Breast epithelium (tissue), 4 donors: Measurements from ENCODE around the gene VSIG8. TPM values are rescaled to one million over a fixed set of nuclear protein-coding genes. Genes with fewer than 3 reads are reported as not detected.
A peak's percentile ranks its signal among the peaks of the same experiment; 100 is the strongest.

Experiments
- DNase-seq, 2 donors: peaks; one replicate each; pipeline ENCODE4 v3.0.0-alpha.2; 2019; ENCODE audit warnings: low spot score in 2 of 2
- H3K27ac ChIP-seq, 2 donors: fragments of 200-600 bp; sonication (generic) in 1 of 2; one replicate each; pipeline ENCODE4 v1.5.1; 2016 to 2019; ENCODE audit warnings: mild to moderate bottlenecking in 1 of 2
- H3K27me3 ChIP-seq, 2 donors: fragments of 200-600 bp; sonication (generic) in 1 of 2; one replicate each; pipeline versions ENCODE4 v1.5.1 to v1.6.0; 2017 to 2019; ENCODE audit warnings: control low read depth in 1 of 2, mild to moderate bottlenecking in 1 of 2
- H3K36me3 ChIP-seq: fragments of 200-600 bp; one replicate; pipeline ENCODE4 v1.5.1; 2019
- H3K4me1 ChIP-seq, 2 donors: fragments of 200-600 bp; sonication (generic); one replicate each; pipeline ENCODE4 v1.5.1; 2016 to 2019; ENCODE audit warnings: control low read depth in 1 of 2
- H3K4me3 ChIP-seq, 3 donors: fragments of 200-600 bp; sonication (generic); 1 replicate in 2 of 3; 2 replicates in 1 of 3; pipeline ENCODE4 v1.5.1; 2016 to 2019; ENCODE audit warnings: mild to moderate bottlenecking in 3 of 3, moderate library complexity in 2 of 3
- H3K9me3 ChIP-seq, 2 donors: fragments of 200-600 bp; sonication (generic) in 1 of 2; one replicate each; pipeline ENCODE4 v1.5.1; 2016 to 2019; ENCODE audit warnings: control low read depth in 1 of 2
- CTCF ChIP-seq, 3 donors: fragments of 450-650 bp; IDR thresholded peaks; one replicate each; pipeline ENCODE4 v1.5.1; 2016 to 2017; ENCODE audit warnings: antibody characterized with exemption in 3 of 3, mild to moderate bottlenecking in 3 of 3, moderate library complexity in 3 of 3
- POLR2A ChIP-seq: fragments of 450-650 bp; IDR thresholded peaks from one replicate; pipeline ENCODE4 v1.6.1; 2016; ENCODE audit warnings: antibody characterized with exemption, mild to moderate bottlenecking, moderate library complexity
- POLR2AphosphoS5 ChIP-seq, 3 donors: sonication (generic); formaldehyde crosslinking; IDR thresholded peaks; one replicate each; pipeline ENCODE4 v1.6.1; 2017; ENCODE audit warnings: antibody characterized with exemption in 3 of 3
- intact Hi-C: fragments of 100-400 bp; cut with DNase I; formaldehyde crosslinking; loops from one replicate; pipeline ENCODE4 v1.15.1; 2023; ENCODE audit warnings: low total_unique reads
- total RNA-seq, 3 donors: library from RNA; depleted of rRNA; stranded (reverse); fragments of >200 nt; gene quantifications; one replicate each; pipeline ENCODE4 v1.1.0, GENCODE V29; 2016

VSIG8 gene
- total RNA-seq, 3 donors from 2014 or later = 0.15 to 0.16 TPM; not detected in 1

DNA sequence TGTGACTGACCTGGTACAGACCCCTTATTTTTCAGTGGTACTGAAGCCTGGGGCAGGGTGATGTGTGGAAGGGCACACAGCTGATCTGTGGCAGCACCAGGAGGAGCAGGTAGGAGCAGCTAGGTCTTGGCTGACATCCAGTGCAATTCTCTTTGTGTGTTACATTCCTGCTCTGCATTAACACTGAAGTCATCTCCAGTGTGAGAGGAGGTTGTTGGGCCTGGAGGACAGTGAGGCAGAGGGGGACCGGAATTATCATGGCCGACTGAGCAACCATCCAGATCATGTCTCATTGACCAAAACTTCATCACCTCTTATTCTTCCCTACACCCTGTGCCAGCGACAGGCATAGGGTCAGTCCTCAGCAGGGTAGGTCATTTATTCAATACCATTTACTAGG, 34.3 kb downstream of the VSIG8 start:
- Histone ChIP-seq H3K4me3 (no peak overlapping the region), H3K4me1 (no peaks in the 10 kb centered on the region), H3K27me3 (peaks cover 0 to 4% of the 10 kb centered on the region in 2 donors), H3K27ac (no peak overlapping the region), H3K36me3 (no peaks in the 10 kb centered on the region), H3K9me3 (no peaks in the 10 kb centered on the region)
- TF ChIP-seq POLR2A (no peak), POLR2AphosphoS5 (IDR thresholded peaks at IDR 0.05) (no peak), CTCF (IDR thresholded peaks at IDR 0.05) (no peak)
- intact Hi-C loops = no loop called here
- no peak for DNase-seq

- H3K27ac ChIP-seq = no peak overlapping the region
- TF ChIP-seq CTCF (IDR thresholded peaks at IDR 0.05) (no peak), POLR2AphosphoS5 (IDR thresholded peaks at IDR 0.05) (no peak), POLR2A (no peak)
- no peaks in the 10 kb centered on the region for H3K4me1 ChIP-seq
- no peaks in the 10 kb centered on the region for H3K9me3 ChIP-seq
- peaks cover 0 to 4% of the 10 kb centered on the region in 2 donors for H3K27me3 ChIP-seq
- no peak overlapping the region for H3K4me3 ChIP-seq
- DNase-seq = no peak
- intact Hi-C loops = no loop called here
- no peaks in the 10 kb centered on the region for H3K36me3 ChIP-seq
Observed at GRCh38 chr1:159827549-159827948, 34.9 kb downstream of the VSIG8 start.

DNA sequence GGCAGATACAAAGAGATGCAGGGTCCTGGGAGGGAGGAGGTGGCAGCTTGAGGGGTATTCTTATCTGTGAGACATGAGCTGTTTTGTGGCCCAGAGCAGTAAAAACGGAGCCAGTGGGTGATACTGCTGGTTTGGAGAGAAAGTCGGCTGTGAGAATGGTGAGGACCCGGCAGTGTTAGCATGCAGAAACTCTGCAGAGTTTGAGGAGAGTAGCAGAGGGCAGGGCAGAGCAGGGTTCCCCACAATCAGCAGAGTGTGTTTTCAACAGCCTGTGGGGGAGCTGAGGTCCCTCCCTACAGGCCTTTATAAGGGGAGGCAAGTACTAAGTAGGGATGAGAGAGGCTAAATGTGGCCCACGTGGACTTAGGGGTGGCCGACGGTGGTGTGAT, 35.4 kb downstream of the VSIG8 start:
- no peaks in the 10 kb centered on the region for H3K36me3 ChIP-seq
- no peak overlapping the region for H3K27ac ChIP-seq
- intact Hi-C loops = no loop called here
- TF ChIP-seq POLR2AphosphoS5 (IDR thresholded peaks at IDR 0.05) (no peak), POLR2A (no peak), CTCF (IDR thresholded peaks at IDR 0.05) (no peak)
- H3K9me3 ChIP-seq = no peaks in the 10 kb centered on the region
- DNase-seq = no peak
- H3K27me3 ChIP-seq = peaks cover 0 to 4% of the 10 kb centered on the region in 2 donors
- H3K4me1 ChIP-seq = no peaks in the 10 kb centered on the region
- H3K4me3 ChIP-seq = peak overlapping the region in 1 of 3 donors; percentile 7

DNA sequence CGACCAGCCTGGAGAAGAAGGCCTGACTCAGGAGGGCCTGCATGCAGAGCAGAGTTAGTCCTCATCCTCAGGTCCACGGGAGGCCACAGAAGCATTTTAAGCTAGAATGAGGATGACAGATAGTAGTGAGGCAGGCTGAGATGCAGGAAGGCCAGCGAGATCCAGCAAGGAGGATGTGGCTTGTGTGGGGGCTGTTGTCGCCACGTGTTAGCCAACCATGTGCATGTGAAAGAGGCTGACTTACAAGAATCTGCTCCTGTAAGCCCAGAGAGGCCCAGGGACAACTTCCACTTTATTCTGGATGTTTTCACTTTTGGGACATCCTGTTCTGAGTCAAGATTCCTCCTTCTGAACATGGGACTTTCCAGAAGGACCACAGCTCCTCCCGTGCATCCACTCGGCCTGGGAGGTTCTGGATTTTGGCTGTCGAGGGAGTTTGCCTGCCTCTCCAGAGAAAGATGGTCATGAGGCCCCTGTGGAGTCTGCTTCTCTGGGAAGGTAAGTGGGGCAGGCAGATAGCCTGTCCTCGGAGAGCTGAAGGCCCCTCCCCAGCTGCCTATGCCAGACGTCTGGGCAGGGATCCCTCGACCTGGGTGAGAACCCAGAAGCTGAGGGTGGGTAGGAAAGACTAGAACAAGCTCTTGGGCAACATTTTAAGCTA, 35.9 kb downstream of the VSIG8 start, which contains the start of gene SLAMF8:
TSS of gene SLAMF8 (plus strand) at position 433 of the 661 bp plus-strand sequence. CDS start at position 459, 26 bp downstream.
- TF ChIP-seq POLR2A (no peak), CTCF (IDR thresholded peaks at IDR 0.05) (no peak), POLR2AphosphoS5 (IDR thresholded peaks at IDR 0.05) (no peak)
- H3K4me1 ChIP-seq = no peaks in the 10 kb centered on the region
- intact Hi-C loops = no loop called here
- H3K9me3 ChIP-seq = no peaks in the 10 kb centered on the region
- H3K27me3 ChIP-seq = peaks cover 0 to 4% of the 10 kb centered on the region in 2 donors
- peak within 1 kb of the TSS in 1 of 3 donors; percentile 7 for H3K4me3 ChIP-seq
- H3K36me3 ChIP-seq = no peaks in the 10 kb centered on the region
- no peak within 1 kb of the TSS for H3K27ac ChIP-seq
- DNase-seq = peak in 1 of 2 donors; percentile 32

DNA sequence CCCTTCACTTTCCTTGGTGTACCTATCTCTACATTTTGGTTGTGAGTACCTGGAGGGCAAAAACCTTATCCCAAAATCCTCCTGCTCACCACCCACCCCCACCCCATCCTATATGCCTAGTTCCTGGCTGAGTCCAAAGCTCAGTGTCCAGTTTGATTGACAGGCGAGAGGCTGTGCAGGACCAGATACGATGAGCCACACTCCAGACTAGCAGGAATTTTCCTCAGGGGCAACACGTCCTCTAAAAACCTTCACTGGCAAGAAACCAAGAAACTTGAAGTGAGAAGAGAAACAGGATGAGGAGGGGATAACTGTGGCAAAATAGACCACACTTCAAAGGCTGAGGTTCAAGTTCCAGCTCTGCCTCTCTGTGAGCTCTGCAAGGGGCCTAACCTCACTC, 36.9 kb downstream of the VSIG8 start:
- Histone ChIP-seq H3K36me3 (no peaks in the 10 kb centered on the region), H3K27ac (no peak overlapping the region), H3K4me1 (no peaks in the 10 kb centered on the region), H3K27me3 (peaks cover 0 to 7% of the 10 kb centered on the region in 2 donors), H3K9me3 (no peaks in the 10 kb centered on the region), H3K4me3 (no peak overlapping the region)
- TF ChIP-seq POLR2AphosphoS5 (IDR thresholded peaks at IDR 0.05) (no peak), CTCF (IDR thresholded peaks at IDR 0.05) (no peak), POLR2A (no peak)
- intact Hi-C loops = no loop called here
- no peak for DNase-seq
